C4-2B (cell line): ENCODE measurements around the gene NT5C3B.

Source experiments
- ZFX ChIP-seq: fragments of 450-650 bp; IDR thresholded peaks from 2 replicates; pipeline ENCODE4 v1.6.1; 2017
- TF ChIP-seq, protein P1 (sequence below): fragments of 450-650 bp; conservative IDR thresholded peaks from 2 replicates; pipeline ENCODE4 v1.5.1; 2017; ENCODE audit warnings: mild to moderate bottlenecking

GRCh38 chr17:41787021-41787418, 49.0 kb downstream of the NT5C3B start:
- TF ChIP-seq, protein P1, sequence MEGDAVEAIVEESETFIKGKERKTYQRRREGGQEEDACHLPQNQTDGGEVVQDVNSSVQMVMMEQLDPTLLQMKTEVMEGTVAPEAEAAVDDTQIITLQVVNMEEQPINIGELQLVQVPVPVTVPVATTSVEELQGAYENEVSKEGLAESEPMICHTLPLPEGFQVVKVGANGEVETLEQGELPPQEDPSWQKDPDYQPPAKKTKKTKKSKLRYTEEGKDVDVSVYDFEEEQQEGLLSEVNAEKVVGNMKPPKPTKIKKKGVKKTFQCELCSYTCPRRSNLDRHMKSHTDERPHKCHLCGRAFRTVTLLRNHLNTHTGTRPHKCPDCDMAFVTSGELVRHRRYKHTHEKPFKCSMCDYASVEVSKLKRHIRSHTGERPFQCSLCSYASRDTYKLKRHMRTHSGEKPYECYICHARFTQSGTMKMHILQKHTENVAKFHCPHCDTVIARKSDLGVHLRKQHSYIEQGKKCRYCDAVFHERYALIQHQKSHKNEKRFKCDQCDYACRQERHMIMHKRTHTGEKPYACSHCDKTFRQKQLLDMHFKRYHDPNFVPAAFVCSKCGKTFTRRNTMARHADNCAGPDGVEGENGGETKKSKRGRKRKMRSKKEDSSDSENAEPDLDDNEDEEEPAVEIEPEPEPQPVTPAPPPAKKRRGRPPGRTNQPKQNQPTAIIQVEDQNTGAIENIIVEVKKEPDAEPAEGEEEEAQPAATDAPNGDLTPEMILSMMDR, result no peak
- no peak for TF ChIP-seq ZFX
